ENCODE results near the gene HES1. TPM values are rescaled to one million over a fixed set of nuclear protein-coding genes. Genes with fewer than 3 reads are reported as not detected.

HES1 gene
- total and polyA plus RNA-seq, 2 experiments from 2014 or later, result 42.7 to 60.8 TPM

- Mint-ChIP-seq H3K27ac (no peak overlapping the region), H3K36me3 (ENCODE audit: low read depth) (no peaks in the 10 kb centered on the region), H3K4me3 (no peak overlapping the region), H3K9me3 (no peaks in the 10 kb centered on the region), H3K27me3 (ENCODE audit: insufficient read depth, low read depth, poor library complexity) (peaks cover 8% of the 10 kb centered on the region), H3K4me1 (peaks cover 41% of the 10 kb centered on the region)
- H2AFZ ChIP-seq, result no peak overlapping the region
- ATAC-seq (no peak), DNase-seq (ENCODE audit: low spot score) (no peak)
- H3K27me3 ChIP-seq (ENCODE audit: insufficient read depth), result no peaks in the 10 kb centered on the region
- H3K9me2 ChIP-seq (ENCODE audit: insufficient read depth), result no peaks in the 10 kb centered on the region
- TF ChIP-seq NANOG (IDR thresholded peaks at IDR 0.05; ENCODE audit: borderline replicate concordance) (no peak), EZH2 (IDR thresholded peaks at IDR 0.05; ENCODE audit: low read depth, unreplicated experiment) (no peak), CREB1 (CRISPR knock-in tag; IDR thresholded peaks at IDR 0.05; ENCODE audit: low read depth) (no peak), ZNF114 (CRISPR knock-in tag; IDR thresholded peaks at IDR 0.05) (no peak), REST (IDR thresholded peaks at IDR 0.05; ENCODE audit: unreplicated experiment) (no peak), JUNB (IDR thresholded peaks at IDR 0.05; ENCODE audit: unreplicated experiment) (no peak), ZNF331 (CRISPR knock-in tag; IDR thresholded peaks at IDR 0.05; ENCODE audit: low read depth) (no peak), STAT1 (IDR thresholded peaks at IDR 0.05; ENCODE audit: unreplicated experiment) (no peak), CTCF (conservative IDR thresholded peaks at IDR 0.05; ENCODE audit: low read depth in 2 of 2) (no peak), POLR2AphosphoS5 (IDR thresholded peaks at IDR 0.05; ENCODE audit: low read depth) (no peak), ZNF462 (CRISPR knock-in tag; IDR thresholded peaks at IDR 0.05) (no peak), EZH2phosphoT487 (IDR thresholded peaks at IDR 0.05; ENCODE audit: unreplicated experiment) (no peak), ETS1 (IDR thresholded peaks at IDR 0.05) (no peak)
- H3K4me2 ChIP-seq, result no peak overlapping the region
- H3K4me3 ChIP-seq, result no peak overlapping the region
- H3F3A ChIP-seq (replicated peaks; ENCODE audit: low read depth), result no peaks in the 10 kb centered on the region
- no peaks in the 10 kb centered on the region for H4K20me1 ChIP-seq (replicated peaks; ENCODE audit: insufficient read depth)
- H3K36me3 ChIP-seq (ENCODE audit: insufficient read depth), result no peaks in the 10 kb centered on the region
- H3K79me2 ChIP-seq (replicated peaks; ENCODE audit: insufficient read depth), result no peaks in the 10 kb centered on the region
- H3K27ac ChIP-seq (ENCODE audit: low read depth), result no peak overlapping the region
- H3K4me1 ChIP-seq (ENCODE audit: insufficient read depth), result peaks cover 13% of the 10 kb centered on the region
Observed at GRCh38 chr3:194170793-194171192, 34.8 kb downstream of the HES1 start.
